K562 (cell line): Measurements from ENCODE around the gene GPR39. TPM values are rescaled to one million over a fixed set of nuclear protein-coding genes. Genes with fewer than 3 reads are reported as not detected.

Experiments
- ATAC-seq: fragments of 200-7000 bp; cut with Tn5 transposase; 3 replicates; pipeline ENCODE4 v1.9.1; 2020; ENCODE audit warnings: moderate library complexity
- BruUV-seq: library from RNA; stranded (reverse); fragments of 400-500 nt; replicated peaks from 2 replicates; lab custom pipeline; 2021; lab: Mats Ljungman, UMichigan
- CTCF ChIA-PET: fragments of 300-600 bp; formaldehyde crosslinking; extraction: SDS; loops from one replicate; lab custom pipeline; 2021; ENCODE audit warnings: low intra/inter-chr PET ratio; lab: Yijun Ruan, JAX
- POLR2A ChIA-PET: fragments of 300-600, 350-650 bp; sonication (Branson Sonifier 250); formaldehyde crosslinking; extraction: SDS; loops from one replicate; lab custom pipeline; 2021; ENCODE audit warnings: antibody characterized with exemption, inconsistent platforms; lab: Yijun Ruan, JAX
- DNase-seq, 4 experiments: peaks; one replicate each; pipeline versions ENCODE4 v3.0.0 to v3.0.0-alpha.2; 2011 to 2018; ENCODE audit warnings: low spot score in 3 of 4, mixed read lengths in 3 of 4; ENCODE audit errors: extremely low read depth in 1 of 4
- FAIRE-seq: peaks from 2 replicates; lab custom pipeline; 2011; peaks lifted over from hg19 to GRCh38; lab: Jason Lieb, UNC
- H2AFZ ChIP-seq: 2 replicates; pipeline ENCODE4 v1.6.0; 2011; ENCODE audit warnings: low read depth, low read length, control low read depth, inconsistent platforms
- H3K27ac ChIP-seq: fragments of 200-600 bp; 3 replicates; pipeline ENCODE4 v1.8.0; 2011; ENCODE audit warnings: low read depth, mild to moderate bottlenecking, control low read depth, inconsistent platforms, low read length, moderate library complexity, mixed read lengths; ENCODE audit errors: extremely low read depth
- H3K27me3 ChIP-seq, 2 experiments: fragments of 300-600 bp in 1 of 2; 2 replicates in 1 of 2; 3 replicates in 1 of 2; pipeline versions ENCODE4 v1.6.0 to v1.8.0; 2011; ENCODE audit warnings: inconsistent platforms in 2 of 2, low read length in 2 of 2, mild to moderate bottlenecking in 1 of 2, mixed read lengths in 1 of 2, moderate library complexity in 1 of 2; ENCODE audit not compliant: control insufficient read depth in 2 of 2, insufficient read depth in 2 of 2
- H3K36me3 ChIP-seq: fragments of 300-600 bp; 3 replicates; pipeline ENCODE4 v1.8.0; 2011; ENCODE audit warnings: mild to moderate bottlenecking, low read length, inconsistent platforms; ENCODE audit not compliant: control insufficient read depth, insufficient read depth
- H3K4me1 ChIP-seq, 2 experiments: fragments of 200-600 bp in 1 of 2; replicated peaks in 1 of 2; 2 replicates in 1 of 2; 3 replicates in 1 of 2; pipeline versions ENCODE4 v1.5.1 to v1.8.0; 2011; ENCODE audit warnings: inconsistent platforms in 2 of 2, low read length in 2 of 2, mild to moderate bottlenecking in 1 of 2, mixed read lengths in 1 of 2, moderate library complexity in 1 of 2; ENCODE audit not compliant: control insufficient read depth in 2 of 2, insufficient read depth in 2 of 2
- H3K4me2 ChIP-seq: 2 replicates; pipeline ENCODE4 v1.6.1; 2011; ENCODE audit warnings: low read length, control low read depth, inconsistent platforms, mixed read lengths; ENCODE audit not compliant: insufficient read depth
- H3K4me3 ChIP-seq: fragments of 200-600 bp; sonication (generic), shearing (Covaris generic); 2 replicates; pipeline ENCODE4 v1.5.1; 2016; ENCODE audit warnings: control low read depth, inconsistent platforms
- H3K79me2 ChIP-seq: fragments of 200-600 bp; 3 replicates; pipeline ENCODE4 v1.8.0; 2011; ENCODE audit warnings: low read length, inconsistent platforms; ENCODE audit not compliant: control insufficient read depth, insufficient read depth
- H3K9ac ChIP-seq, 2 experiments: 2 replicates each; pipeline versions ENCODE4 v1.6.0 to v1.6.1; 2011; ENCODE audit warnings: low read depth in 2 of 2, low read length in 2 of 2, control low read depth in 1 of 2, inconsistent platforms in 1 of 2, mild to moderate bottlenecking in 1 of 2, mixed read lengths in 1 of 2; ENCODE audit not compliant: insufficient read depth in 1 of 2
- H3K9me1 ChIP-seq: one replicate; pipeline ENCODE4 v1.6.0; 2011; ENCODE audit warnings: inconsistent platforms, mild to moderate bottlenecking, low read length, moderate library complexity; ENCODE audit not compliant: control insufficient read depth, insufficient read depth
- H3K9me3 ChIP-seq: replicated peaks from 2 replicates; pipeline ENCODE4 v1.5.1; 2011; ENCODE audit warnings: low read depth, low read length, inconsistent platforms; ENCODE audit not compliant: control insufficient read depth, insufficient read depth
- H4K20me1 ChIP-seq: replicated peaks from 2 replicates; pipeline ENCODE4 v1.6.1; 2011; ENCODE audit warnings: low read length, inconsistent platforms, mixed read lengths; ENCODE audit not compliant: control insufficient read depth, insufficient read depth
- E2F8 ChIP-seq: fragments of 450-650 bp; IDR thresholded peaks from 2 replicates; pipeline ENCODE4 v1.7.1; 2018; ENCODE audit warnings: mild to moderate bottlenecking, low read depth; ENCODE audit not compliant: partially characterized antibody
- ETV6 ChIP-seq, 3 experiments: fragments of 150-350 bp in 1 of 3; sonication (generic) in 1 of 3; formaldehyde crosslinking in 1 of 3; IDR thresholded peaks; 2 replicates each; pipeline versions ENCODE4 v1.6.1 to v1.8.0; 2014 to 2022; ENCODE audit warnings: borderline replicate concordance in 2 of 3, low read depth in 2 of 3, antibody characterized with exemption in 1 of 3, low read length in 1 of 3, mild to moderate bottlenecking in 1 of 3, missing genetic modification reagents in 1 of 3
- GTF2A2 ChIP-seq: IDR thresholded peaks from 2 replicates; pipeline ENCODE4 v1.6.1; 2016; ENCODE audit warnings: mild to moderate bottlenecking, missing genetic modification characterization, missing compliant biosample characterization
- NCOA1 ChIP-seq: fragments of 450-650 bp; IDR thresholded peaks from 2 replicates; pipeline ENCODE4 v1.6.1; 2016; ENCODE audit warnings: low read depth
- POLR2AphosphoS5 ChIP-seq: IDR thresholded peaks from 2 replicates; pipeline ENCODE4 v1.6.1; 2011; ENCODE audit warnings: mild to moderate bottlenecking, low read depth, low read length, moderate library complexity; ENCODE audit not compliant: control insufficient read depth, insufficient read depth
- PRMT5 ChIP-seq: sonication (generic); formaldehyde crosslinking; IDR thresholded peaks from 2 replicates; pipeline ENCODE4 v1.5.0; 2020; ENCODE audit warnings: missing genetic modification reagents
- PTBP1 ChIP-seq: fragments of 200-400 bp; formaldehyde crosslinking; IDR thresholded peaks from 2 replicates; pipeline ENCODE4 v1.6.1; 2017; ENCODE audit warnings: low read depth, low read length
- SAFB2 ChIP-seq: fragments of 200-400 bp; formaldehyde crosslinking; IDR thresholded peaks from 2 replicates; pipeline ENCODE4 v1.6.1; 2018; ENCODE audit warnings: borderline replicate concordance, low read length, low read depth, moderate library complexity; ENCODE audit not compliant: severe bottlenecking
- ZBTB26 ChIP-seq: fragments of 450-650 bp; formaldehyde crosslinking; IDR thresholded peaks from 2 replicates; pipeline ENCODE4 v1.4.0; 2022; ENCODE audit warnings: missing genetic modification characterization
- ZNF174 ChIP-seq: fragments of 250-450 bp; sonication (Bioruptor Pico); IDR thresholded peaks from 2 replicates; pipeline ENCODE4 v1.4.0; 2020; ENCODE audit warnings: mild to moderate bottlenecking
- ZNF217 ChIP-seq: sonication (generic); formaldehyde crosslinking; IDR thresholded peaks from 2 replicates; pipeline ENCODE4 v1.8.0; 2022; ENCODE audit warnings: mild to moderate bottlenecking, missing genetic modification reagents
- ZNF224 ChIP-seq: sonication (generic); formaldehyde crosslinking; IDR thresholded peaks from 2 replicates; pipeline ENCODE4 v1.8.0; 2022; ENCODE audit warnings: mild to moderate bottlenecking, missing genetic modification reagents
- WGBS: fragments of 100-300 bp; shearing (Covaris generic); methylation state at CpG from one replicate; pipeline ENCODE4 v1.1.6; 2016; ENCODE audit warnings: low coverage, mixed read lengths; ENCODE audit not compliant: insufficient coverage; ENCODE audit errors: missing lambda C conversion rate; 5-methylcytosine and 5-hydroxymethylcytosine counted together
- in situ Hi-C: fragments of 300-500 bp; cut with MboI; formaldehyde crosslinking; loops from 4 replicates; pipeline ENCODE4 v1.15.0; 2018; ENCODE audit warnings: inconsistent platforms, mixed read lengths
- intact Hi-C: fragments of 100-400 bp; cut with micrococcal nuclease; formaldehyde crosslinking; loops from 2 replicates; pipeline ENCODE4 v1.14.2; 2022
- polyA plus RNA-seq, 8 experiments: library from polyadenylated mRNA; depleted of rRNA in 4 of 8; stranded (reverse) in 5 of 8; unstranded in 3 of 8; fragments of >200 nt; fragmentation: Nextera tagmentation in 2 of 8; fragmentation: Illumina TruSeq in 1 of 8; extraction: Ambion mirVana in 2 of 8; extraction: Trizol in 1 of 8; gene quantifications; 2 replicates each; pipeline versions ENCODE4 v1.2.1 to v1.2.3, GENCODE V29; 2011 to 2014; ENCODE audit warnings: inconsistent platforms in 1 of 8, missing spikeins in 1 of 8
- total RNA-seq, 7 experiments: library from RNA; depleted of rRNA in 6 of 7; stranded (reverse); fragments of >200 nt in 6 of 7; fragmentation: Illumina TruSeq in 2 of 7; extraction: Trizol in 2 of 7; gene quantifications; 2 replicates each; pipeline versions ENCODE4 v1.2.1 to v1.2.3, GENCODE V29; 2011 to 2021; ENCODE audit warnings: low replicate concordance in 1 of 7

Gene GPR39
- total and polyA plus RNA-seq, 9 of the 15 experiments (the other 6 are each of a cell fraction or from before 2014, with no cell fraction given): 0.04 TPM; not detected in 8

- H3K9me3 ChIP-seq: no peaks in the 10 kb centered on the region
- 0% methylated on average over 8 of the region's 8 CpGs for WGBS
- BruUV-seq: no TSS peak
- H4K20me1 ChIP-seq: no peaks in the 10 kb centered on the region
- no peak for FAIRE-seq
- in situ Hi-C loops (no loop called here), intact Hi-C loops (no loop called here)
- H3K4me1 ChIP-seq: no peaks in the 10 kb centered on the region
- TF ChIP-seq ZNF224 (CRISPR knock-in tag): no peak
- TF ChIP-seq POLR2AphosphoS5: no peak
- no peak for TF ChIP-seq ZBTB26 (CRISPR knock-in tag)
- no peak for TF ChIP-seq ETV6 (IDR thresholded peaks at IDR 0.05; ENCODE audit: borderline replicate concordance in 1 of 2, low read depth in 2 of 2, low read length in 1 of 2)
- no peak for TF ChIP-seq ETV6 (CRISPR knock-in tag; IDR thresholded peaks at IDR 0.05; ENCODE audit: borderline replicate concordance)
- no peak for TF ChIP-seq PTBP1
- TF ChIP-seq NCOA1: no peak
- no peak for TF ChIP-seq ZNF174
- no peak for TF ChIP-seq E2F8
- no peak for TF ChIP-seq GTF2A2 (tag)
- no peak for TF ChIP-seq ZNF217 (CRISPR knock-in tag)
- TF ChIP-seq PRMT5: no peak
- TF ChIP-seq SAFB2: no peak
- H3K27ac ChIP-seq: no peak overlapping the region
- H3K4me2 ChIP-seq: no peak overlapping the region
- no peak overlapping the region for H3K4me3 ChIP-seq
- no peaks in the 10 kb centered on the region for H3K9me1 ChIP-seq
- no peak overlapping the region for H2AFZ ChIP-seq
- no peak for DNase-seq
- H3K36me3 ChIP-seq: no peaks in the 10 kb centered on the region
- no peaks in the 10 kb centered on the region for H3K79me2 ChIP-seq
- no peak overlapping the region for H3K9ac ChIP-seq
- H3K27me3 ChIP-seq: no peaks in the 10 kb centered on the region
- ATAC-seq: no peak
- POLR2A ChIA-PET: interaction anchor here (0.7 to 1.2 kb wide), 2 partner anchors 10 to 1684 kb away, joined by 3 read pairs; no protein-coding TSS in a partner anchor
- CTCF ChIA-PET: no interaction called here
These were observed 190.0 kb downstream of the GPR39 start for GRCh38 chr2:132606649-132607048.
